Measurements from ENCODE around the gene MEIOSIN. TPM values are rescaled to one million over a fixed set of nuclear protein-coding genes. Genes with fewer than 3 reads are reported as not detected.

MEIOSIN gene
- total RNA-seq, 2 donors from 2014 or later: not detected

- no peak for ATAC-seq
- Mint-ChIP-seq H3K27me3 (peaks cover 23% of the 10 kb centered on the region), H3K36me3 (ENCODE audit: low read depth) (peaks cover 4% of the 10 kb centered on the region), H3K4me1 (peaks cover 17% of the 10 kb centered on the region), H3K4me3 (no peak overlapping the region), H3K27ac (no peak overlapping the region)
- DNase-seq: no peak
- no peaks in the 10 kb centered on the region for H3K9me3 ChIP-seq (ENCODE audit: control insufficient read depth, low read length, poor library complexity, severe bottlenecking)
Observed at GRCh38 chr19:45781214-45782161, 48.2 kb downstream of the MEIOSIN start.

- Mint-ChIP-seq H3K36me3 (ENCODE audit: low read depth) (peaks cover 4% of the 10 kb centered on the region), H3K27ac (no peak within 1 kb of the TSS), H3K4me1 (peaks cover 17% of the 10 kb centered on the region), H3K4me3 (no peak within 1 kb of the TSS), H3K27me3 (peaks cover 23% of the 10 kb centered on the region)
- DNase-seq: no peak
- ATAC-seq: no peak
- H3K9me3 ChIP-seq (ENCODE audit: control insufficient read depth, low read length, poor library complexity, severe bottlenecking): no peaks in the 10 kb centered on the region
Observed at GRCh38 chr19:45782162-45782691, 49.0 kb downstream of the MEIOSIN start, which contains the start of gene DMPK. Gene DMPK, minus strand, starts transcription at chr19:45782490. Its CDS starts 138 bp downstream, at chr19:45782352.

GRCh38 chr19:45782820-45783785, 49.9 kb downstream of the MEIOSIN start:
- Mint-ChIP-seq H3K4me1 (peaks cover 19% of the 10 kb centered on the region), H3K27me3 (peaks cover 30% of the 10 kb centered on the region), H3K36me3 (ENCODE audit: low read depth) (peaks cover 6% of the 10 kb centered on the region), H3K4me3 (no peak overlapping the region), H3K27ac (no peak overlapping the region)
- DNase-seq (no peak), ATAC-seq (no peak)
- no peaks in the 10 kb centered on the region for H3K9me3 ChIP-seq (ENCODE audit: control insufficient read depth, low read length, poor library complexity, severe bottlenecking)

GRCh38 chr19:45784096-45784495, 50.9 kb downstream of the MEIOSIN start:
- no peaks in the 10 kb centered on the region for H3K9me3 ChIP-seq (ENCODE audit: control insufficient read depth, low read length, poor library complexity, severe bottlenecking)
- Mint-ChIP-seq H3K36me3 (ENCODE audit: low read depth) (peaks cover 8% of the 10 kb centered on the region), H3K4me3 (no peak overlapping the region), H3K4me1 (peaks cover 24% of the 10 kb centered on the region), H3K27ac (no peak overlapping the region), H3K27me3 (peaks cover 28% of the 10 kb centered on the region)
- no peak for ATAC-seq
- no peak for DNase-seq

GRCh38 chr19:45785097-45785496, 51.9 kb downstream of the MEIOSIN start:
- DNase-seq: no peak
- Mint-ChIP-seq H3K27me3 (peaks cover 19% of the 10 kb centered on the region), H3K4me1 (peaks cover 18% of the 10 kb centered on the region), H3K4me3 (no peak overlapping the region), H3K27ac (no peak overlapping the region), H3K36me3 (ENCODE audit: low read depth) (peaks cover 7% of the 10 kb centered on the region)
- H3K9me3 ChIP-seq (ENCODE audit: control insufficient read depth, low read length, poor library complexity, severe bottlenecking): no peaks in the 10 kb centered on the region
- no peak for ATAC-seq

GRCh38 chr19:45785781-45786532, 52.7 kb downstream of the MEIOSIN start:
- H3K36me3 Mint-ChIP-seq (ENCODE audit: low read depth): peaks cover 6% of the 10 kb centered on the region
- no peak for ATAC-seq
- peaks cover 18% of the 10 kb centered on the region for H3K4me1 Mint-ChIP-seq
- H3K27ac Mint-ChIP-seq: no peak overlapping the region
- no peak for DNase-seq
- H3K4me3 Mint-ChIP-seq: no peak overlapping the region
- no peaks in the 10 kb centered on the region for H3K9me3 ChIP-seq (ENCODE audit: control insufficient read depth, low read length, poor library complexity, severe bottlenecking)
- H3K27me3 Mint-ChIP-seq: peaks cover 16% of the 10 kb centered on the region

GRCh38 chr19:45786533-45786894, 53.3 kb downstream of the MEIOSIN start:
- H3K27ac Mint-ChIP-seq: no peak overlapping the region
- peaks cover 22% of the 10 kb centered on the region for H3K4me1 Mint-ChIP-seq

GRCh38 chr19:45789035-45789786, 56.0 kb downstream of the MEIOSIN start:
- no peak for ATAC-seq
- Mint-ChIP-seq H3K27me3 (peaks cover 12% of the 10 kb centered on the region), H3K27ac (no peak overlapping the region), H3K4me3 (no peak overlapping the region), H3K4me1 (peaks cover 42% of the 10 kb centered on the region), H3K36me3 (ENCODE audit: low read depth) (peaks cover 5% of the 10 kb centered on the region)
- H3K9me3 ChIP-seq (ENCODE audit: control insufficient read depth, low read length, poor library complexity, severe bottlenecking): no peaks in the 10 kb centered on the region
- DNase-seq: no peak

More at GRCh38 chr19:45786533-45786894, 53.3 kb downstream of the MEIOSIN start:
- Mint-ChIP-seq H3K36me3 (ENCODE audit: low read depth) (peaks cover 5% of the 10 kb centered on the region), H3K27me3 (peaks cover 12% of the 10 kb centered on the region), H3K4me3 (no peak overlapping the region)
- DNase-seq: no peak
- no peaks in the 10 kb centered on the region for H3K9me3 ChIP-seq (ENCODE audit: control insufficient read depth, low read length, poor library complexity, severe bottlenecking)
- ATAC-seq: no peak

- Mint-ChIP-seq H3K36me3 (ENCODE audit: low read depth) (peaks cover 5% of the 10 kb centered on the region), H3K4me1 (peaks cover 46% of the 10 kb centered on the region), H3K4me3 (peak overlapping the region; percentile 97), H3K27ac (peak overlapping the region; percentile 91), H3K27me3 (peaks cover 22% of the 10 kb centered on the region)
- no peaks in the 10 kb centered on the region for H3K9me3 ChIP-seq (ENCODE audit: control insufficient read depth, low read length, poor library complexity, severe bottlenecking)
- DNase-seq (no peak), ATAC-seq (peak; percentile 31)
Observed at GRCh38 chr19:45790942-45791341, 57.7 kb downstream of the MEIOSIN start.

GRCh38 chr19:45791744-45792469, 58.7 kb downstream of the MEIOSIN start:
- Mint-ChIP-seq H3K4me3 (peak overlapping the region; percentile 97), H3K27ac (peak overlapping the region; percentile 91), H3K27me3 (peaks cover 22% of the 10 kb centered on the region), H3K36me3 (ENCODE audit: low read depth) (peaks cover 5% of the 10 kb centered on the region), H3K4me1 (peaks cover 46% of the 10 kb centered on the region)
- ATAC-seq (no peak), DNase-seq (no peak)
- no peaks in the 10 kb centered on the region for H3K9me3 ChIP-seq (ENCODE audit: control insufficient read depth, low read length, poor library complexity, severe bottlenecking)

- peaks cover 46% of the 10 kb centered on the region for H3K4me1 Mint-ChIP-seq
- DNase-seq (peak; percentile 99), ATAC-seq (peak; percentile 96)
- H3K36me3 Mint-ChIP-seq (ENCODE audit: low read depth): peaks cover 5% of the 10 kb centered on the region
- no peaks in the 10 kb centered on the region for H3K9me3 ChIP-seq (ENCODE audit: control insufficient read depth, low read length, poor library complexity, severe bottlenecking)
- peaks cover 19% of the 10 kb centered on the region for H3K27me3 Mint-ChIP-seq
- peak within 1 kb of the TSS; percentile 97 for H3K4me3 Mint-ChIP-seq
- H3K27ac Mint-ChIP-seq: peak within 1 kb of the TSS; percentile 91
Observed at GRCh38 chr19:45792470-45793177, 59.4 kb downstream of the MEIOSIN start, which contains the start of gene DMWD. Gene DMWD, minus strand, starts transcription at chr19:45792845. Its CDS starts 89 bp downstream, at chr19:45792756.
